ENCODE data around the gene LCN1. TPM values are rescaled to one million over a fixed set of nuclear protein-coding genes. Genes with fewer than 3 reads are reported as not detected.

Gene LCN1
- total RNA-seq, 1 donor, result not detected

GRCh38 chr9:135503371-135504261 lies 17.6 kb upstream of the LCN1 start:
- no peak overlapping the region for H3K4me2 ChIP-seq (ENCODE audit: insufficient read depth, low read length)
- peaks cover 24% of the 10 kb centered on the region for H3K36me3 ChIP-seq (ENCODE audit: insufficient read depth, low read length)
- H3K9me3 ChIP-seq (ENCODE audit: low read depth, low read length), result no peaks in the 10 kb centered on the region
- no peaks in the 10 kb centered on the region for H3K27me3 ChIP-seq (ENCODE audit: insufficient read depth, low read length)
- peaks cover 11% of the 10 kb centered on the region for H3K4me1 ChIP-seq (ENCODE audit: insufficient read depth, low read length)
- no peak for TF ChIP-seq CTCF (IDR thresholded peaks at IDR 0.05; ENCODE audit: extremely low read depth, low read depth, low read length)
- no peak overlapping the region for H3K4me3 ChIP-seq (ENCODE audit: insufficient read depth, low read length)
- no peak overlapping the region for H3K27ac ChIP-seq (ENCODE audit: low read depth, low read length)
- peaks cover 28% of the 10 kb centered on the region for H4K20me1 ChIP-seq (ENCODE audit: insufficient read depth, low read length)
- DNase-seq (ENCODE audit: insufficient read length, low spot score, missing footprints), result peak; percentile 65
- no peak overlapping the region for H2AFZ ChIP-seq (ENCODE audit: low read length)
- H3K79me2 ChIP-seq (ENCODE audit: insufficient read depth, low read length), result peaks cover 19% of the 10 kb centered on the region

GRCh38 chr9:135504262-135505243 lies 16.7 kb upstream of the LCN1 start:
- H3K27me3 ChIP-seq (ENCODE audit: insufficient read depth, low read length), result no peaks in the 10 kb centered on the region
- peaks cover 24% of the 10 kb centered on the region for H3K36me3 ChIP-seq (ENCODE audit: insufficient read depth, low read length)
- peak; percentile 98 for DNase-seq (ENCODE audit: insufficient read length, low spot score, missing footprints)
- TF ChIP-seq CTCF (IDR thresholded peaks at IDR 0.05; ENCODE audit: extremely low read depth, low read depth, low read length), result peak; percentile 88
- peaks cover 11% of the 10 kb centered on the region for H3K4me1 ChIP-seq (ENCODE audit: insufficient read depth, low read length)
- H3K4me3 ChIP-seq (ENCODE audit: insufficient read depth, low read length), result no peak overlapping the region
- H4K20me1 ChIP-seq (ENCODE audit: insufficient read depth, low read length), result peaks cover 28% of the 10 kb centered on the region
- no peak overlapping the region for H3K4me2 ChIP-seq (ENCODE audit: insufficient read depth, low read length)
- no peak overlapping the region for H2AFZ ChIP-seq (ENCODE audit: low read length)
- no peaks in the 10 kb centered on the region for H3K9me3 ChIP-seq (ENCODE audit: low read depth, low read length)
- no peak overlapping the region for H3K27ac ChIP-seq (ENCODE audit: low read depth, low read length)
- H3K79me2 ChIP-seq (ENCODE audit: insufficient read depth, low read length), result peaks cover 19% of the 10 kb centered on the region

- no peak for TF ChIP-seq CTCF (IDR thresholded peaks at IDR 0.05; ENCODE audit: extremely low read depth, low read depth, low read length)
- peak; percentile 57 for DNase-seq (ENCODE audit: insufficient read length, low spot score, missing footprints)
Observed at GRCh38 chr9:135505406-135506187, 15.6 kb upstream of the LCN1 start.

More at GRCh38 chr9:135505406-135506187, 15.6 kb upstream of the LCN1 start:
- Histone ChIP-seq H3K27ac (ENCODE audit: low read depth, low read length) (no peak overlapping the region), H3K4me1 (ENCODE audit: insufficient read depth, low read length) (peaks cover 6% of the 10 kb centered on the region), H3K36me3 (ENCODE audit: insufficient read depth, low read length) (peaks cover 24% of the 10 kb centered on the region), H3K27me3 (ENCODE audit: insufficient read depth, low read length) (no peaks in the 10 kb centered on the region), H3K4me2 (ENCODE audit: insufficient read depth, low read length) (no peak overlapping the region), H2AFZ (ENCODE audit: low read length) (no peak overlapping the region), H3K79me2 (ENCODE audit: insufficient read depth, low read length) (peaks cover 19% of the 10 kb centered on the region), H3K9me3 (ENCODE audit: low read depth, low read length) (no peaks in the 10 kb centered on the region), H3K4me3 (ENCODE audit: insufficient read depth, low read length) (no peak overlapping the region), H4K20me1 (ENCODE audit: insufficient read depth, low read length) (peaks cover 28% of the 10 kb centered on the region)

Data from osteoblast (primary cell).